DND-41 (cell line): ENCODE data around the gene HPS3.
"Not testable (repeated sequence)": the region's sequence is repeated elsewhere in the genome, so short reads cannot be mapped to it uniquely, and the experiment has no call there.

Experiments
- ATAC-seq: fragments of 200-7000 bp; cut with Tn5 transposase; 3 replicates; pipeline ENCODE4 v1.9.1; 2021; ENCODE audit warnings: low read depth; ENCODE audit not compliant: insufficient read depth
- DNase-seq: peaks from one replicate; pipeline ENCODE4 v3.0.0-alpha.2; 2020
- H2AFZ ChIP-seq: 2 replicates; pipeline ENCODE4 v1.6.0; 2012; ENCODE audit warnings: low read depth, low read length
- H3K27ac ChIP-seq: 2 replicates; pipeline ENCODE4 v1.5.1; 2012; ENCODE audit warnings: low read length, inconsistent platforms
- H3K27me3 ChIP-seq: fragments of 200-600 bp; sonication (generic); 2 replicates; pipeline ENCODE4 v1.6.0; 2012; ENCODE audit warnings: low read length, mild to moderate bottlenecking, inconsistent platforms; ENCODE audit not compliant: insufficient read depth, poor library complexity
- H3K36me3 ChIP-seq: 2 replicates; pipeline ENCODE4 v1.5.1; 2012; ENCODE audit warnings: low read length, inconsistent platforms; ENCODE audit not compliant: insufficient read depth
- H3K4me1 ChIP-seq: 2 replicates; pipeline ENCODE4 v1.5.1; 2012; ENCODE audit warnings: mild to moderate bottlenecking, low read length; ENCODE audit not compliant: insufficient read depth
- H3K4me2 ChIP-seq: 2 replicates; pipeline ENCODE4 v1.6.0; 2012; ENCODE audit warnings: mild to moderate bottlenecking, moderate library complexity, low read length, inconsistent platforms; ENCODE audit not compliant: insufficient read depth
- H3K4me3 ChIP-seq, 2 experiments: fragments of 200-600 bp in 1 of 2; shearing (Covaris generic) in 1 of 2; 2 replicates each; pipeline ENCODE4 v1.5.1; 2012 to 2016; ENCODE audit warnings: inconsistent platforms in 2 of 2, low read length in 2 of 2, mild to moderate bottlenecking in 2 of 2, low read depth in 1 of 2, moderate library complexity in 1 of 2
- H3K79me2 ChIP-seq: 2 replicates; pipeline ENCODE4 v1.6.0; 2012; ENCODE audit warnings: low read length, inconsistent platforms; ENCODE audit not compliant: insufficient read depth
- H3K9ac ChIP-seq: 2 replicates; pipeline ENCODE4 v1.6.0; 2012; ENCODE audit warnings: low read depth, mild to moderate bottlenecking, inconsistent platforms, low read length, moderate library complexity
- H3K9me3 ChIP-seq: 2 replicates; pipeline ENCODE4 v1.5.1; 2012; ENCODE audit warnings: low read length, moderate library complexity, mild to moderate bottlenecking, inconsistent platforms; ENCODE audit not compliant: insufficient read depth, severe bottlenecking
- H4K20me1 ChIP-seq: 2 replicates; pipeline ENCODE4 v1.6.0; 2012; ENCODE audit warnings: low read length; ENCODE audit not compliant: insufficient read depth
- EZH2 ChIP-seq: IDR thresholded peaks from 3 replicates; pipeline ENCODE4 v1.6.1; 2012; ENCODE audit warnings: borderline replicate concordance, low read depth, mild to moderate bottlenecking, moderate library complexity, low read length, inconsistent platforms; ENCODE audit not compliant: severe bottlenecking
- TF ChIP-seq, protein P1 (sequence below): IDR thresholded peaks from 2 replicates; pipeline ENCODE4 v1.5.1; 2012; ENCODE audit warnings: borderline replicate concordance, low read length, moderate library complexity, mild to moderate bottlenecking; ENCODE audit not compliant: poor library complexity, severe bottlenecking; ENCODE audit errors: extremely low read depth

HPS3 gene

DNA sequence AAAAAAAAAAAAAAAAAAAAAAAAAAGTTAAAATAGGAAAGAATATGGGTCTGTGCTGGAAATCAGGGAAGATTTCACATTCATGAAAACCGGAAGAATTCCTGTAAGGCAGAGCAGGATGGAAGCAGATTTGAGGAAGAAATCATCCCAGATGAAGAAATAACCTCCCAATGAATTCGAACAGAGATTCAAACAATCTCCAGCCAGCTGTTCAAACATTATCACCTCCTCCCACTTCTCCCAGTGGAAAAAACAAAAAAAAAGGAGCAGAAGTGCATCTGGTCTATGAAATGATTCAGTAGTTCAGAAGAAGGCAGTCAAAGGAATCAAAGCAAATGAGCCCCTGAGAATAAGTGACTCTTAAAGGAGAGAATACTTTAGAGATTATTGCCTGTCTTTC, 59.1 kb downstream of the HPS3 start:
- Histone ChIP-seq H3K4me1 (no peaks in the 10 kb centered on the region), H4K20me1 (no peaks in the 10 kb centered on the region), H3K36me3 (no peaks in the 10 kb centered on the region), H3K9me3 (no peaks in the 10 kb centered on the region), H3K27ac (no peak overlapping the region), H3K27me3 (no peaks in the 10 kb centered on the region), H3K4me2 (no peak overlapping the region), H3K79me2 (no peaks in the 10 kb centered on the region), H3K4me3 (no peak overlapping the region), H3K9ac (no peak overlapping the region), H2AFZ (no peak overlapping the region)
- TF ChIP-seq, protein P1, sequence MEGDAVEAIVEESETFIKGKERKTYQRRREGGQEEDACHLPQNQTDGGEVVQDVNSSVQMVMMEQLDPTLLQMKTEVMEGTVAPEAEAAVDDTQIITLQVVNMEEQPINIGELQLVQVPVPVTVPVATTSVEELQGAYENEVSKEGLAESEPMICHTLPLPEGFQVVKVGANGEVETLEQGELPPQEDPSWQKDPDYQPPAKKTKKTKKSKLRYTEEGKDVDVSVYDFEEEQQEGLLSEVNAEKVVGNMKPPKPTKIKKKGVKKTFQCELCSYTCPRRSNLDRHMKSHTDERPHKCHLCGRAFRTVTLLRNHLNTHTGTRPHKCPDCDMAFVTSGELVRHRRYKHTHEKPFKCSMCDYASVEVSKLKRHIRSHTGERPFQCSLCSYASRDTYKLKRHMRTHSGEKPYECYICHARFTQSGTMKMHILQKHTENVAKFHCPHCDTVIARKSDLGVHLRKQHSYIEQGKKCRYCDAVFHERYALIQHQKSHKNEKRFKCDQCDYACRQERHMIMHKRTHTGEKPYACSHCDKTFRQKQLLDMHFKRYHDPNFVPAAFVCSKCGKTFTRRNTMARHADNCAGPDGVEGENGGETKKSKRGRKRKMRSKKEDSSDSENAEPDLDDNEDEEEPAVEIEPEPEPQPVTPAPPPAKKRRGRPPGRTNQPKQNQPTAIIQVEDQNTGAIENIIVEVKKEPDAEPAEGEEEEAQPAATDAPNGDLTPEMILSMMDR = no peak
- TF ChIP-seq EZH2 = no peak
- no peak for ATAC-seq
- no peak for DNase-seq

GRCh38 chr3:149195221-149195620, 65.8 kb downstream of the HPS3 start:
- no peak for DNase-seq
- Histone ChIP-seq H3K27ac (no peak overlapping the region), H3K4me1 (no peaks in the 10 kb centered on the region)

GRCh38 chr3:149196805-149197592, 67.6 kb downstream of the HPS3 start:
- not testable (repeated sequence) for H3K36me3 ChIP-seq, H3K27me3 ChIP-seq, H3K4me3 ChIP-seq, H2AFZ ChIP-seq, ATAC-seq, H3K27ac ChIP-seq, H4K20me1 ChIP-seq, H3K4me2 ChIP-seq, DNase-seq, H3K9ac ChIP-seq, H3K4me1 ChIP-seq, H3K79me2 ChIP-seq, H3K9me3 ChIP-seq

More at GRCh38 chr3:149195221-149195620, 65.8 kb downstream of the HPS3 start:
- H3K36me3 ChIP-seq = no peaks in the 10 kb centered on the region
- H3K9me3 ChIP-seq = no peaks in the 10 kb centered on the region
- TF ChIP-seq EZH2 = no peak
- TF ChIP-seq, protein P1 = no peak
- no peak overlapping the region for H2AFZ ChIP-seq
- no peak overlapping the region for H3K4me2 ChIP-seq
- H3K9ac ChIP-seq = no peak overlapping the region
- no peaks in the 10 kb centered on the region for H3K27me3 ChIP-seq
- no peak overlapping the region for H3K4me3 ChIP-seq
- ATAC-seq = no peak
- H4K20me1 ChIP-seq = no peaks in the 10 kb centered on the region
- no peaks in the 10 kb centered on the region for H3K79me2 ChIP-seq

DNA sequence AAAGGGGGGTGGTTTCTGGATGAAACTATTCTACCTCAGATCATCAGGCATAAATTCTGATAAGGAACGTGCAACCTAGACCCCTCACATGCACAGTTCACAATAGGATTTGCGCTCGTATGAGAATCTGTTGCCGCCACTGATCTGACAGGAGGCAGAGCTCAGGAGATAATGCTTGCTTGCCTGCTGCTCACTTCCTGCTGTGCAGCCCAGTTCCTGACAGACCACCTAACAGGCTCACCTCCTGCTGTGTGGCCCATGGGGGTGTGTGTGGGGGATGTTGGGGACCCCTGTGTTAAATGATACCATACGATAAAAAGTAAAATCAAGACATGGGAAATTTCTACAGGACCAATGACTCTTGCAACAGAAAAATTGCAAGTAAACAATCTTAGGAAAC, 68.2 kb downstream of the HPS3 start:
- Histone ChIP-seq H3K4me2 (no peak overlapping the region), H3K27ac (no peak overlapping the region), H3K4me3 (no peak overlapping the region), H3K79me2 (no peaks in the 10 kb centered on the region), H3K9ac (no peak overlapping the region), H3K4me1 (no peaks in the 10 kb centered on the region), H4K20me1 (no peaks in the 10 kb centered on the region), H3K27me3 (no peaks in the 10 kb centered on the region), H3K9me3 (no peaks in the 10 kb centered on the region), H3K36me3 (no peaks in the 10 kb centered on the region), H2AFZ (no peak overlapping the region)
- no peak for TF ChIP-seq EZH2
- TF ChIP-seq, protein P1 = no peak
- ATAC-seq = no peak
- no peak for DNase-seq
